ENCODE measurements around the gene RRP15. TPM values are rescaled to one million over a fixed set of nuclear protein-coding genes. Genes with fewer than 3 reads are reported as not detected.
A peak's percentile ranks its signal among the peaks of the same experiment; 100 is the strongest.

Gene RRP15
- total RNA-seq, 1 donor from 2014 or later: 26.9 TPM

DNA sequence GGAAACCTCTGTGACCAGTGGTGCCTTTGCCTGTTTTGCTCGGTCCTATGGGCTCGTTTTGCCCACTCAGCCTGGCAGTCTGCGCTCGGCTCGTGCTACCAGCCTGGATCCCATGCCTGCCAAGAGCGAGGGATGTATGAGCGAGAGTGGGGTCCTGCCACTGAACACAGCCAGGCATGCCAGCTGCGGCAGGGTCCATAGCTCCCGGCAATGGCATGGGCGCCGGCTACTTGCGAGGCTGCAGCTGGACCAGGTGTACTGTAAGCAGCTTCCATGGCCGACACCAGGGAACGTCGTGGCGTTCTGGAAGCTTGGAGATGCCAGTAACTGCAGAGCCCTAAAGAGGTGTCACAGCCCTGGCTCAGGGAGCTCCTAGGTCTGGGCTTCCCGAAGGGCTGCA lies 37.7 kb downstream of the RRP15 start:
- ChIA-PET POLR2A (no interaction called here), CTCF (no interaction called here)
- TF ChIP-seq, protein P1, sequence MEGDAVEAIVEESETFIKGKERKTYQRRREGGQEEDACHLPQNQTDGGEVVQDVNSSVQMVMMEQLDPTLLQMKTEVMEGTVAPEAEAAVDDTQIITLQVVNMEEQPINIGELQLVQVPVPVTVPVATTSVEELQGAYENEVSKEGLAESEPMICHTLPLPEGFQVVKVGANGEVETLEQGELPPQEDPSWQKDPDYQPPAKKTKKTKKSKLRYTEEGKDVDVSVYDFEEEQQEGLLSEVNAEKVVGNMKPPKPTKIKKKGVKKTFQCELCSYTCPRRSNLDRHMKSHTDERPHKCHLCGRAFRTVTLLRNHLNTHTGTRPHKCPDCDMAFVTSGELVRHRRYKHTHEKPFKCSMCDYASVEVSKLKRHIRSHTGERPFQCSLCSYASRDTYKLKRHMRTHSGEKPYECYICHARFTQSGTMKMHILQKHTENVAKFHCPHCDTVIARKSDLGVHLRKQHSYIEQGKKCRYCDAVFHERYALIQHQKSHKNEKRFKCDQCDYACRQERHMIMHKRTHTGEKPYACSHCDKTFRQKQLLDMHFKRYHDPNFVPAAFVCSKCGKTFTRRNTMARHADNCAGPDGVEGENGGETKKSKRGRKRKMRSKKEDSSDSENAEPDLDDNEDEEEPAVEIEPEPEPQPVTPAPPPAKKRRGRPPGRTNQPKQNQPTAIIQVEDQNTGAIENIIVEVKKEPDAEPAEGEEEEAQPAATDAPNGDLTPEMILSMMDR (IDR thresholded peaks at IDR 0.05): no peak
- H3K4me1 Mint-ChIP-seq: no peaks in the 10 kb centered on the region
- no peaks in the 10 kb centered on the region for H3K9me3 Mint-ChIP-seq
- no peaks in the 10 kb centered on the region for H3K27me3 Mint-ChIP-seq
- DNase-seq (no peak), ATAC-seq (ENCODE audit: low read depth) (no peak)
- intact Hi-C loops (cut with micrococcal nuclease): no loop called here
- no peak overlapping the region for H3K27ac Mint-ChIP-seq
- peaks cover 66% of the 10 kb centered on the region for H3K36me3 Mint-ChIP-seq (ENCODE audit: low read depth)
- no peak overlapping the region for H3K4me3 Mint-ChIP-seq

- no peaks in the 10 kb centered on the region for H3K9me3 Mint-ChIP-seq
- ChIA-PET CTCF (no interaction called here), POLR2A (no interaction called here)
- DNase-seq (no peak), ATAC-seq (ENCODE audit: low read depth) (no peak)
- H3K4me1 Mint-ChIP-seq: no peaks in the 10 kb centered on the region
- H3K27ac Mint-ChIP-seq: no peak overlapping the region
- TF ChIP-seq, protein P1 (IDR thresholded peaks at IDR 0.05): no peak
- H3K27me3 Mint-ChIP-seq: no peaks in the 10 kb centered on the region
- no peak overlapping the region for H3K4me3 Mint-ChIP-seq
- intact Hi-C loops (cut with micrococcal nuclease): no loop called here
- H3K36me3 Mint-ChIP-seq (ENCODE audit: low read depth): peaks cover 66% of the 10 kb centered on the region
Observed at GRCh38 chr1:218323568-218324225, 38.6 kb downstream of the RRP15 start.

GRCh38 chr1:218324226-218324580 lies 39.1 kb downstream of the RRP15 start:
- ChIA-PET POLR2A (no interaction called here), CTCF (no interaction called here)
- Mint-ChIP-seq H3K4me1 (no peaks in the 10 kb centered on the region), H3K4me3 (no peak overlapping the region), H3K9me3 (no peaks in the 10 kb centered on the region), H3K36me3 (ENCODE audit: low read depth) (peaks cover 62% of the 10 kb centered on the region), H3K27me3 (no peaks in the 10 kb centered on the region), H3K27ac (no peak overlapping the region)
- intact Hi-C loops (cut with micrococcal nuclease): no loop called here
- ATAC-seq (ENCODE audit: low read depth) (no peak), DNase-seq (no peak)
- TF ChIP-seq, protein P1 (IDR thresholded peaks at IDR 0.05): no peak

DNA sequence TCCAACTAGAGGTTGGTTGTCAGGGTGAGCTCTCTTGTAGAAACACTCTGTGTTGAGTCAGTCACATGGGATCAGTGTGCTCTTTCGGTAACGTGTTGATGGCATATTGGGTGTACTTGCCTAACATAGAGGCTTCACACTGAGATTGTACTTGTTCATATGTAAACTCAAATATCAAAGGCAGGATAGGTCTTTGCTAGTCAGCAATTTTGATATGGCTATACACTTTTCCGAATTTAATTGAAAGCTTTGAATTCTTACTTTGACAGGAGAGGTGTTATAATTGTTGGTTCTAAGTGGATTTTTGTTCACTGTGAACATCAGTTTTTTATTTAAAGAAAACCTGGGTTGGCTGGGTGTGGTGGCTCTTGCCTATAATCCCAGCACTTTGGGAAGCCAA lies 43.7 kb downstream of the RRP15 start:
- no peaks in the 10 kb centered on the region for H3K27me3 Mint-ChIP-seq
- intact Hi-C loops (cut with micrococcal nuclease): loop anchor here (2.0 kb wide), 1 partner anchor 1332 kb away; no protein-coding TSS in a partner anchor
- CTCF ChIA-PET: interaction anchor here (0.8 to 2.6 kb wide), 2 partner anchors 35 to 1058 kb away, joined by 3 to 15 read pairs; no protein-coding TSS in a partner anchor

GRCh38 chr1:218330043-218330623 lies 45.0 kb downstream of the RRP15 start:
- ChIA-PET POLR2A (no interaction called here), CTCF (interaction anchor here (0.6 to 2.6 kb wide), 9 partner anchors 8 to 1089 kb away, joined by 3 to 15 read pairs (median 4); no protein-coding TSS in a partner anchor)
- Mint-ChIP-seq H3K27ac (no peak overlapping the region), H3K27me3 (no peaks in the 10 kb centered on the region), H3K4me1 (no peaks in the 10 kb centered on the region), H3K9me3 (no peaks in the 10 kb centered on the region), H3K4me3 (no peak overlapping the region), H3K36me3 (ENCODE audit: low read depth) (peaks cover 40% of the 10 kb centered on the region)
- no peak for DNase-seq
- intact Hi-C loops (cut with micrococcal nuclease): loop anchor here (1.0 to 10.0 kb wide), 7 partner anchors 191 to 1237 kb away; no protein-coding TSS in a partner anchor
- TF ChIP-seq, protein P1 (IDR thresholded peaks at IDR 0.05): peak; percentile 65
- peak; percentile 70 for ATAC-seq (ENCODE audit: low read depth)

More for the DNA sequence above, 43.7 kb downstream of the RRP15 start:
- Mint-ChIP-seq H3K36me3 (ENCODE audit: low read depth) (peaks cover 46% of the 10 kb centered on the region), H3K4me1 (no peaks in the 10 kb centered on the region), H3K4me3 (no peak overlapping the region), H3K9me3 (no peaks in the 10 kb centered on the region), H3K27ac (no peak overlapping the region)
- ATAC-seq (ENCODE audit: low read depth) (no peak), DNase-seq (no peak)
- POLR2A ChIA-PET: no interaction called here
- TF ChIP-seq, protein P1 (IDR thresholded peaks at IDR 0.05): no peak
